Hepatocyte (in vitro differentiated cells): ENCODE results near the gene TFEB.

Experiments
- EZH2 ChIP-seq: fragments of 200-600 bp; sonication (generic); IDR thresholded peaks from 2 replicates; pipeline ENCODE4 v1.6.1; 2016; ENCODE audit warnings: antibody characterized with exemption, mild to moderate bottlenecking, borderline replicate concordance
- TF ChIP-seq, protein P1 (sequence below): fragments of 200-600 bp; sonication (generic); IDR thresholded peaks from 2 replicates; pipeline ENCODE4 v1.5.1; 2016; ENCODE audit warnings: antibody characterized with exemption, mild to moderate bottlenecking; ENCODE audit not compliant: poor library complexity

DNA sequence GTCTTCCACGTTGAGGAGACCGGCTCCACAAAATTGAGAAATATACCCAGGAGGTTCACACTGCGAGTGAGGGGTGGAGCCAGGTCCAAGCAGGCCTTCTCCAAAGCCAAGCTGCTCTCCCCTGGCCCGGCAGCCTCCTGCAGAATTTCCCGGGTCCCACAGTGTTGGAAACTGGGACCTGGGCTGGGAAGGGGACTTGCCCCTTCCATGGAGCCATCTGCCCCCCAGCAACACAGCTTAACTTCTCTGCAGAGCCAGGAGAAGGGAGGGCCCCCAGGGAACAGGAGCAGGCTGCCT lies 61.8 kb downstream of the TFEB start:
- TF ChIP-seq, protein P1, sequence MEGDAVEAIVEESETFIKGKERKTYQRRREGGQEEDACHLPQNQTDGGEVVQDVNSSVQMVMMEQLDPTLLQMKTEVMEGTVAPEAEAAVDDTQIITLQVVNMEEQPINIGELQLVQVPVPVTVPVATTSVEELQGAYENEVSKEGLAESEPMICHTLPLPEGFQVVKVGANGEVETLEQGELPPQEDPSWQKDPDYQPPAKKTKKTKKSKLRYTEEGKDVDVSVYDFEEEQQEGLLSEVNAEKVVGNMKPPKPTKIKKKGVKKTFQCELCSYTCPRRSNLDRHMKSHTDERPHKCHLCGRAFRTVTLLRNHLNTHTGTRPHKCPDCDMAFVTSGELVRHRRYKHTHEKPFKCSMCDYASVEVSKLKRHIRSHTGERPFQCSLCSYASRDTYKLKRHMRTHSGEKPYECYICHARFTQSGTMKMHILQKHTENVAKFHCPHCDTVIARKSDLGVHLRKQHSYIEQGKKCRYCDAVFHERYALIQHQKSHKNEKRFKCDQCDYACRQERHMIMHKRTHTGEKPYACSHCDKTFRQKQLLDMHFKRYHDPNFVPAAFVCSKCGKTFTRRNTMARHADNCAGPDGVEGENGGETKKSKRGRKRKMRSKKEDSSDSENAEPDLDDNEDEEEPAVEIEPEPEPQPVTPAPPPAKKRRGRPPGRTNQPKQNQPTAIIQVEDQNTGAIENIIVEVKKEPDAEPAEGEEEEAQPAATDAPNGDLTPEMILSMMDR = no peak
- TF ChIP-seq EZH2 = no peak
